ENCODE data around the gene EXOC6B.

The EXOC6B gene

GRCh38 chr2:72289283-72289682 lies 536.5 kb downstream of the EXOC6B start:
- no peak overlapping the region for H3K4me3 ChIP-seq (ENCODE audit: low read length)
- TF ChIP-seq ZNF274 (IDR thresholded peaks at IDR 0.05; ENCODE audit: low read depth, low read length), result no peak

GRCh38 chr2:72278046-72278445 lies 547.8 kb downstream of the EXOC6B start:
- TF ChIP-seq ZNF274 (IDR thresholded peaks at IDR 0.05; ENCODE audit: low read depth, low read length), result no peak
- H3K4me3 ChIP-seq (ENCODE audit: low read length), result no peak overlapping the region

- TF ChIP-seq ZNF274 (IDR thresholded peaks at IDR 0.05; ENCODE audit: low read depth, low read length), result no peak
- no peak overlapping the region for H3K4me3 ChIP-seq (ENCODE audit: low read length)
These were observed 549.0 kb downstream of the EXOC6B start for GRCh38 chr2:72276876-72277275.

- H3K4me3 ChIP-seq (ENCODE audit: low read length), result no peak overlapping the region
- TF ChIP-seq ZNF274 (IDR thresholded peaks at IDR 0.05; ENCODE audit: low read depth, low read length), result no peak
These were observed 549.5 kb downstream of the EXOC6B start for GRCh38 chr2:72276356-72276755.

- no peak overlapping the region for H3K4me3 ChIP-seq (ENCODE audit: low read length)
- no peak for TF ChIP-seq ZNF274 (IDR thresholded peaks at IDR 0.05; ENCODE audit: low read depth, low read length)
These were observed 550.7 kb downstream of the EXOC6B start for GRCh38 chr2:72275084-72275483.

- H3K4me3 ChIP-seq (ENCODE audit: low read length), result no peak overlapping the region
- TF ChIP-seq ZNF274 (IDR thresholded peaks at IDR 0.05; ENCODE audit: low read depth, low read length), result no peak
These were observed 551.4 kb downstream of the EXOC6B start for GRCh38 chr2:72274380-72274797.

- TF ChIP-seq ZNF274 (IDR thresholded peaks at IDR 0.05; ENCODE audit: low read depth, low read length), result no peak
- H3K4me3 ChIP-seq (ENCODE audit: low read length), result no peak overlapping the region
These were observed 552.4 kb downstream of the EXOC6B start for GRCh38 chr2:72273384-72273783.

- TF ChIP-seq ZNF274 (IDR thresholded peaks at IDR 0.05; ENCODE audit: low read depth, low read length), result no peak
- H3K4me3 ChIP-seq (ENCODE audit: low read length), result no peak overlapping the region
These were observed 553.8 kb downstream of the EXOC6B start for GRCh38 chr2:72271766-72272641.

- TF ChIP-seq ZNF274 (IDR thresholded peaks at IDR 0.05; ENCODE audit: low read depth, low read length), result no peak
These were observed 554.6 kb downstream of the EXOC6B start for GRCh38 chr2:72271276-72271614.

GRCh38 chr2:72270556-72271275 lies 555.1 kb downstream of the EXOC6B start:
- H3K4me3 ChIP-seq (ENCODE audit: low read length), result no peak overlapping the region
- no peak for TF ChIP-seq ZNF274 (IDR thresholded peaks at IDR 0.05; ENCODE audit: low read depth, low read length)

More at GRCh38 chr2:72271276-72271614, 554.6 kb downstream of the EXOC6B start:
- no peak overlapping the region for H3K4me3 ChIP-seq (ENCODE audit: low read length)

- TF ChIP-seq ZNF274 (IDR thresholded peaks at IDR 0.05; ENCODE audit: low read depth, low read length), result no peak
- no peak overlapping the region for H3K4me3 ChIP-seq (ENCODE audit: low read length)
These were observed 562.1 kb downstream of the EXOC6B start for GRCh38 chr2:72263776-72264060.

GRCh38 chr2:72263043-72263775 lies 562.6 kb downstream of the EXOC6B start:
- H3K4me3 ChIP-seq (ENCODE audit: low read length), result no peak overlapping the region
- TF ChIP-seq ZNF274 (IDR thresholded peaks at IDR 0.05; ENCODE audit: low read depth, low read length), result no peak

- no peak for TF ChIP-seq ZNF274 (IDR thresholded peaks at IDR 0.05; ENCODE audit: low read depth, low read length)
- H3K4me3 ChIP-seq (ENCODE audit: low read length), result no peak overlapping the region
These were observed 564.8 kb downstream of the EXOC6B start for GRCh38 chr2:72261076-72261475.

- no peak overlapping the region for H3K4me3 ChIP-seq (ENCODE audit: low read length)
- TF ChIP-seq ZNF274 (IDR thresholded peaks at IDR 0.05; ENCODE audit: low read depth, low read length), result no peak
These were observed 570.3 kb downstream of the EXOC6B start for GRCh38 chr2:72255540-72255939.
